Measurements from ENCODE around the gene AUTS2.

AUTS2 gene

DNA sequence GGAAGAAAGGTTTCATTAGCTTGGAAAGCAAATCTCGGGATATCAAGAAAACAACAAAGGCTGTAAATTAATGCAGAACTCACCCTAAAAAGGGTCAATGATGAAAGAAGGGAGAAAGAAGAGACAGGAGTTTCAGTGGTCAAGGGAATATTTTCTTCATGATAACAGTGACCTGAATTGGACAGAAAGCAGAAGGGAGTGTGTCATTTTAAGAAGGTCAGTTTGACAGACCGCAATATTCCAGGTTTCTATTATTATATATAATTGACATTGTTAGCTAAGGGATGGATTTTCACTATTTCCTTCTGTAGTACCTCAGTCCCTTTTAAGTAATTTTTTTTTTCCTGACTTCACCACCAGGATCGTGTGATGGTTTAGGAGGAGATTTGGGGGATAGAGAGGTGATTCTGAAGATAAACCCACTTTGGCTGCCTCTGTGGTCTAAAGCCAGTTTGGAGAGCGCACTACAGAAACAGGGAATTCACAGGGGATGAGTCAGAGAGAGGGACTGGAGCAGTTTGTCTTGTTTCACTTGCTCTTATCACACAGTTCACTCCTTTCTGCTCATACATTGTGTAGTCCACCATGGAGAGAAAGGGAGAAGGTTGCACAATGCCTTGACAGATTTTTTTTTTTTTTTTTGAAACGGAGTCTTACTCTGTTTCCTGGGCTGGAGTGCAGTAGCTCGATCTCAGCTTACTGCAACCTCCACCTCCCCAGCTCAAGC lies 417.9 kb downstream of the AUTS2 start:
- no peak for DNase-seq (ENCODE audit: low read depth in 4 of 4, low spot score in 1 of 4)

DNA sequence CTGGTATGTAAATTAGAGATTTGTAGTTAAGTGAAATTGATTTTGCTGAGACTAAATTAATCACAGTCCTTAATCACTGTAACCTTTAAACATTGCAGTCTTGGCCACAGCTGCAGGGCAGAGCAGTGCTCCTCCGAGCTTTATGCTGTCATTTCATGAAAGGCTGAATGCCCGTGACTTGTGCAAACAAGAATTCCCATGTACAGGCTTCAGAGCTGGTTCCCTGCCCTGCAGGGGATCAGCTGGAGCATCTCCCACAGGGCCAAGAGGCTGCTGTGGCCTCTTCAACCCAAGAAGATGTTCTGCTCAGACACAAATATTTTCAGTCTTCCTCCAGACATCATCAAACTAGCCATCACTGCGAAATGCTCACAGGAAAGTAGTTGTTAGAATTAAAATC lies 419.1 kb downstream of the AUTS2 start:
- no peak for DNase-seq (ENCODE audit: low read depth in 4 of 4, low spot score in 1 of 4)

DNA sequence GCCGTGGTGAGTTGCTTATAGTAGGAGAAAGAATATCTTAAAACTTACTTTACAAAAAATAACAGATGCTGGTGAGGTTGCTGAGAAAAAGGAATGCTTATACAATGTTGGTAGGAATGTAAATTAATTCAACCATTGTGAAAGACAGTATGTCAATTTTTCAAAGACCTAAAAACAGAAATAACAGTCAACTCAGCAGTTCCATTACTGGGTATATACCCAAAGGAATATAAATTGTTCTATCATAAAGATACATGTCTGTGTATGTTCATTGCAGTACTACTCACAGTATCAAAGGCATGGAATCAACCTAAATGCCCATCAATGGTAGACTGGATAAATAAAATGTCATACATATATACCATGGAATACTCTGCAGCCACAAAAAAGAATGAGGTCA lies 420.4 kb downstream of the AUTS2 start:
- no peak for DNase-seq (ENCODE audit: low read depth in 4 of 4, low spot score in 1 of 4)

- DNase-seq (ENCODE audit: low read depth in 4 of 4, low spot score in 1 of 4) = no peak
These were observed 429.6 kb downstream of the AUTS2 start for GRCh38 chr7:70027867-70028266.

DNA sequence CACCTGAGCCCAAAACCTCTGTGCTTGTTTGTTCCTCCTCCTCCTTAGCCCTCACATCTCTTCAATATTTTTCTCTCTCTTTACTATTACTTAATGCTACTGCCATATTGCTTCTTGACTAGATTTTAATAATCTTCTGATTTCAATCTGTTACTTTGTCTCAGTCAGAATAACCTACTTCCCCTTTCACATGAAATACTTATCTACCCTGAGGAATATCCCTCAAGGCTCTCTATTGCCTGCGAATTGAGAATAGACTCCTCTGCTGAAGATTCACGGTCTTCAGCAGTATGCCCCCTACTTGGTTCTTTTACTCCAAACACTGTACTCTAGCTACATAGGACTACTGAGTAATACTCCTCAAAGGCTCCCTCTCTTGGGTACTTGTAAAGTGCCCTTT lies 430.3 kb downstream of the AUTS2 start:
- no peak for DNase-seq (ENCODE audit: low read depth in 4 of 4, low spot score in 1 of 4)

GRCh38 chr7:70029993-70030392 lies 431.7 kb downstream of the AUTS2 start:
- no peak for DNase-seq (ENCODE audit: low read depth in 4 of 4, low spot score in 1 of 4)

DNA sequence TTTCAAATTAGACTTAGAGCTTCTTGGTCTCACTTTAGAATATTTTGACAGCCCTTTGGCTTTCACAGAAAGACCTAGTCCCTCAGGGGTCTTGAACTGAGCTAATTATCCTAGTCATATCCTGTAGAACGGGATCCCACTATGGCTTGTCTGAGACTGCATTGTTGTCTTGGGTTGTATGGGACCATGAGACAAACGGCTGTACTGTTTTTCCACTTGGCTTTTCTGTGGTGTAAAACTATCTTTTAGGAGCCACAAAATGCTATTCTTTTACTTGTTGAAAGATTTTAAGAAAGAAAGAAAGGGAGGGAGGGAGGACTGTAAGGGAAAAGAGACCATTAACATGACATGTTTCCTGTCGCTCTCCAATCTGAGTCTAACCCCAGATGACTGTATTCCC lies 432.5 kb downstream of the AUTS2 start:
- no peak for DNase-seq (ENCODE audit: low read depth in 4 of 4, low spot score in 1 of 4)

DNA sequence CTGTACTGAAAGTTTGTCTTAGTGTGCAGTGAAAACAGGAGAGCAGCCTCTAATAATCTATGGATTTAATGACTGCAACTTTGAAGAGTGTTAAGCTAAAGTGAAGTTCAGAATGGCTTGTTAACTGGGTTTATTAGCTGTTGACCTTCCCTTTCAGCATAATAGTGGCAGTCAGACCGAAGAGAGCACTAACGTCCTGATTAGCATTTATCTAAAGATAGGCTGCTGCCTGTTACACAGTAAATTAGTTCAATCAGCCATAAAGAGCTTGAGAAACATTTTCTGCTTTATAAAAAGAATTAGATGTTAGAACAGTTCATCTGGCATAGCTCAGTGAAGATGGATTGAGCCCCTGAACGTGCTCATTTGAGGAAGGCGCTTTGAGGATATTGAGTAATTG lies 433.0 kb downstream of the AUTS2 start:
- DNase-seq (ENCODE audit: low read depth in 4 of 4, low spot score in 1 of 4) = no peak

- no peak for DNase-seq (ENCODE audit: low read depth in 4 of 4, low spot score in 1 of 4)
These were observed 434.4 kb downstream of the AUTS2 start for GRCh38 chr7:70032649-70033048.

DNA sequence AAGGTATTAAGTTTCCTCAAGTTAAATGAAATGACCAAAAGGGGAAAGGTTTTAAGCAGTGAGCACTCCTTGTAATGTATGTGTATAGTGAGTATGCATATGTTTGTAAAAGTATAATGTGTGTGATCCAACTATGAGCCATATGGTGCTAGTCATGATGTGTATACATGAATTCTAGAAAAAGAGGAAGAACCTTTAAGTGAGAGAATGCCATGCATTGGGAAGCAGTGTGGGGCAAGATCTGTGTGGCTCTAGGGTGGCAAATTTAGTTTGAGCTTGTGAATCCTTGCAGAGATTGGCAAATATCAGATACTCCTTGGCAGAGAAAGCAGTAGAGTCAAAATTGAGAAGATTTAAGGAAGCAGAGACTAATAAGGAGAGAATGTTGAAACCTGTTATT lies 435.0 kb downstream of the AUTS2 start:
- DNase-seq (ENCODE audit: low read depth in 4 of 4, low spot score in 1 of 4) = no peak

DNA sequence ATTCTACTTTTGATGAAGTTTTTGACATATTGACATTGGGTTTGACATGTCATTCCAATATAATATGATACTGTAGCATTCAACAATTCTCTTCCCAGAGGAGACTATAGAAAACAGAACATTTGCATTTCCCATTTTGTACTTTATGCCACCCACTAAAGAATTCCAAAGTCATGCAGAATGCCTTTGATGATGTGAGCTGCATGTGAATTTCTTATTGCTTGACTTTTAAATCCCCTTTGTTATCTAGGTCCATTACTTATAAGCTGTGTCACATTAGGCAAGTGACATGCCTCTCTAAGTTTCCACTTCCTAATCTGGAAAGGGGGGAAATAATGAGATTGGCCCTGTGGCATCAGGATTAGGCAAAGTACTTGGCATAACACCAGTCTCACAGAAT lies 436.7 kb downstream of the AUTS2 start:
- DNase-seq (ENCODE audit: low read depth in 4 of 4, low spot score in 1 of 4) = no peak

DNA sequence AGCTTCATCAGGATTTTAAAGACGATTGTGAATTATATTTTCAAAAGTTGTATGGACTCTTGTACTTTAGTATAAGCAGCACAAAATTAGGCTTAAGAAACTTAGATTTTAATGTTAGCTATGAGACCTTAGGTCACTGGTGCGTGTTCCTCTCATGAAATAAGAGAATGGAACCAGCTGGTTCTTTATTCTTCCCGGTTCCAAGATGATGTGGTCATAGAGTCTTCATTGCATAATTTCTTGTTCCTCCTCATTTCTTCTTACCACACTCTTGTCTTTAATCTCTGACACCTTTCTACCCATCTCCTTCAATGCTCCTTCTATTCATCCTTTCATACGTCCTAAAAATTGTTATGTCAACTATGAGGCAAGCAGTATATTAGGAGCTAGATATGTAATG lies 437.2 kb downstream of the AUTS2 start:
- no peak for DNase-seq (ENCODE audit: low read depth in 4 of 4, low spot score in 1 of 4)

GRCh38 chr7:70035955-70036354 lies 437.7 kb downstream of the AUTS2 start:
- DNase-seq (ENCODE audit: low read depth in 4 of 4, low spot score in 1 of 4) = no peak

DNA sequence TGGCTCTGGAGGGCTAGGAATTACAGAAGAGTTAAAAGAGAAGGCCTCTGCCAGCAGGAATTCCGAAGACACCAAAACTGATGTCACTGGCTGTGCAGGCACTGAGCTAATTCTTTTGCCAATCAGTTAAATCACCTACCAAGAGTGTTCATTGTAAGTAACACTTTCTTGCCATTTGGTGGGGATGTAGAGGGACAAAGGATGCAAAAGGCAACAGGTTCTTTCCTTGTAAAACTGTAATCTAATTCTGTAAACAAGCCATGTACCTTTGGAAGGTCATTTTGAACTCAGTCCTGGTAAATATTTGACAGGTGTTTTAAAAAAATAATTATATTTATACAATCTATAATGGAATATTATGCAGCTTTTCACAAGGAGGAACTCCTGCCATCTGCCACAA lies 438.4 kb downstream of the AUTS2 start:
- no peak for DNase-seq (ENCODE audit: low read depth in 4 of 4, low spot score in 1 of 4)

- DNase-seq (ENCODE audit: low read depth in 4 of 4, low spot score in 1 of 4) = no peak
These were observed 439.1 kb downstream of the AUTS2 start for GRCh38 chr7:70037171-70037933.

GRCh38 chr7:70040051-70040450 lies 441.8 kb downstream of the AUTS2 start:
- DNase-seq (ENCODE audit: low read depth in 4 of 4, low spot score in 1 of 4) = no peak

GRCh38 chr7:70040970-70041766 lies 442.9 kb downstream of the AUTS2 start:
- DNase-seq (ENCODE audit: low read depth in 4 of 4, low spot score in 1 of 4) = no peak

DNA sequence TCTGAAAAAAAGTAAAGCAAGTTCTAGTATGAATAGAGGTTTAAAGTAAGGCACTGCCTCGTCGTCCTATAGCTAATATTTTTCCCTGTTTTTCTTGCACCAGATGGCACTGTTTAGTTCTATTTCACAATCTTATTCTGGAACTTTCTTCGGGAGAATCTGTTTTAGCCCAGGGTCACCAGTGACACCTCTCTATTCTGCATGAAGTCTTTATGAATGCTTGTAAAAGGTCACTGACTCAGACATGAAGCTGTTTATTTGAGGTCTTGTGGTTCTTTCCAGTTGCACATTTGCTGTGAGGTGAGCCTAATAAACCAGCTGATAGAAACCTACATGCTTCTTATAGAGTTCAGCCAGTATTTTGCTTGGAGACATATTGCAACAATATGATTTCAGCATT lies 444.3 kb downstream of the AUTS2 start:
- DNase-seq (ENCODE audit: low read depth in 4 of 4, low spot score in 1 of 4) = no peak

DNA sequence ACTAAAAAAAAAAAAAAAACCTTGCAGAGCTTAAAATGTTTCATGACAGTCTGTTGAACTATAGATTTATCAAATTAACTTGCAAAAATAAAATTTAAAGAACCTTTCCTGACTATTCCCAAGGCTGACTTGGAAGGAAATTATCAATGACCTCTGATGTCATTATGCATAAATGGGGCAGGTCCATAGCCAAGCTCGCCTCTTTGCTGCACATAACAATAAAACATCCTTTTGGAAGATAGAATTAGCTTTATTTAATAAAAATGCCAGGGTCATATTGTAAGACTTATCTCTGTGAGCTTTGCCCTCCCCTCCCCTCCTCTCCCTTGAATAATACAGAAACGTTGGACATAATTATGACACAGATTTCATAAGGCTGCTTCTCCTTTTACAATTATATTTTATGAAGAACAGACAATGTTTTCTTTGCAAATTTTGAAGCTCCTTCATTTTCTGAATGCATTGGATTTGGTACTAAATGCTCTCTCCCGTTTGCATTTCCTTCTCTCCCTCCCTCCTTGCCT lies 444.8 kb downstream of the AUTS2 start:
- no peak for DNase-seq (ENCODE audit: low read depth in 4 of 4, low spot score in 1 of 4)

- DNase-seq (ENCODE audit: low read depth in 4 of 4, low spot score in 1 of 4) = no peak
These were observed 445.8 kb downstream of the AUTS2 start for GRCh38 chr7:70044064-70044463.

DNA sequence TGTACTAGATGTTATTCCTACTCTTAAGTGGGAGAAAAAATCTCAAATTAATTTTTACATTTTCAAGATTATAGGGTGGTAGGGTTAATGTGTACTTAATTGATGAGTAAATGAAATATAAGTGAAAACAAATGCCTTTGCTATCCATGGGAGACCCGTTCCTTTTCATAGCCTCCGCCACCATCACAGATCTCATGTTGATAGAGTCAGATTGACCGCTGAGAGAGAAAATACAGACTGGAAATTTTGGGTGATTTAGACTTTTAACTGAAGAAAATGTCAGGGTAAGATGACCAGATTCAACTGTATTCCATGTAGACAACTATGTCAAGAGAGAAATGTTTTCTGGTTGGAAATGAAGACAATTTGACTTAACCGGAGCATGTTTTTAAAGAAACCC lies 446.2 kb downstream of the AUTS2 start:
- no peak for DNase-seq (ENCODE audit: low read depth in 4 of 4, low spot score in 1 of 4)

DNA sequence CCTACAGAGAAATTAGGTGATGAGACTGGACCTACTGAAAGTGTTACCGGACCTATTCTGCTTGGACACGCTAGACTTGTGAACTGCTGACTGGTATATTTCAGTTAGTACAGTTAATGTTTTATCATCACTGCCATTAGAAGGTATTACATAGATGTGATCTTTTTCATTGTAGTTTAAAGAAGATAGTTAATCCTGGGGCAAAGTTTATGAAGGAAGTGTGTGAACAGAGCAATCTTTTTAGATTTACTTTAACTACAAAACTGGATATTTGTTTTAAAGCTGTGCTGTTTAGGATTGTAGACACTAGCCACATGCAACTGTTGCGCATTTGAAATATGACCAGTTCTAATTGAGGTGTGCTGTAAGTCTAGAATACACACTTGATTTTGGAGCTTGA lies 446.7 kb downstream of the AUTS2 start:
- DNase-seq (ENCODE audit: low read depth in 4 of 4, low spot score in 1 of 4) = no peak
